GM18907 (cell line): ENCODE results near the gene HIVEP1.
"Not testable (repeated sequence)": the region's sequence is repeated elsewhere in the genome, so short reads cannot be mapped to it uniquely, and the experiment has no call there.

Experiments
- ATAC-seq: cut with Tn5 transposase; IDR thresholded peaks from one replicate; pipeline ENCODE4 v1.9.1; 2021; ENCODE audit warnings: mild to moderate bottlenecking, moderate library complexity; ENCODE audit not compliant: unreplicated experiment

Gene HIVEP1

DNA sequence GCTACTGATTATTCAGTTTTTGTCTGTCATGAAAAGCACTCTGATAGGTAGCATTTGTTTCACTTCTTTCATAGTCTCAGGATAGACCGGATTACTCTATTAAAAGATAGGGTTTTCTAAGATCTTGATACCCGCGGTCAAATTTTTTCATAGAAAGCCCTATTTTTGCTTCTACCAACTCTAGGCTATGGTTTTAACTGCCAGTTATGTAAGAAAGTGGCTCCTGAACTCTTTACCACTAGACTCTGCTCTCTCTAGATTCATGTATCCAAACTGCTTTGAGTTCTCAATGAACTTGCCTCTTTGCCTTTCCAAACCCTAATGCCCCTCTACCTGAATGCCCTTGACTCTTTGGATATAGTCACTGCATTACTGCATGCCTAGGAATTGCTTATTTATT, 70.3 kb downstream of the HIVEP1 start:
- ATAC-seq, result no peak

DNA sequence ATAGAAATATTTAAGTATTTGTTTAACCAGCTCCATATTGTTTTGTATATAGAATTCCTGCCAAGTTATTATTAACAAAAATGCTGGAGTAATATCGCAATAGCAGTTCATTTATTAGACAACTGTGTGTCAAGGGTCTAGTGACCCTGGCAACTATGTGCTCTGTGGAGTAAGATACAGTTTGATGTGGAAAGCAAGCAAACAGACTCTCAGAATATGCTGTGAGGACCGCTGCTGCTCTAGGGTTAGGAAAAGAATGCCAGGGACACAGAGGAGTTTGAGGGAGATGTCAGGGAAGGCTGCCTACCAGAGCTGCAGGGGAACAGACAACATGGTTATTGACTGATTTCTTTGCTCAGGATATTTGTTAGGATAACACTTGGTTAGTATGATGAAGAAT, 71.2 kb downstream of the HIVEP1 start:
- ATAC-seq, result no peak

DNA sequence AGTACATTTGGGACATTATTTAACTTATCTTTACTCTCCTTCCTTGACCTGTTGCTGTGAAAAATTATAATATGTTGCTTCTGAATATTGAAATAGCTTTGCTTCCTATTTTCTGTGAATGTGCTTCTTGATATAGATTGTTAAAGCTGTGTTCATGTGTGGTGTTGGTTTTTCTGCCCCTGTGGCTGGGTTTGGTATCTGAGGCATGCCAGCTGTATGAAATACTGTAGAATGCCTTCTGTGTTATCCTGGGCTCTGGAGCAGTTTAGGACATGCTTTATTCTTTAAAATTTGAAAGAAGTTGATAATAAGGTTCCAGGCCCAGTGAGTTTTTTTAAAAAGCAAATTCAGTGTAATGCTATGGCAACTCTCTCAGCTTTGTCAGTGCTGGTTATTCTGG, 71.7 kb downstream of the HIVEP1 start:
- ATAC-seq, result no peak

DNA sequence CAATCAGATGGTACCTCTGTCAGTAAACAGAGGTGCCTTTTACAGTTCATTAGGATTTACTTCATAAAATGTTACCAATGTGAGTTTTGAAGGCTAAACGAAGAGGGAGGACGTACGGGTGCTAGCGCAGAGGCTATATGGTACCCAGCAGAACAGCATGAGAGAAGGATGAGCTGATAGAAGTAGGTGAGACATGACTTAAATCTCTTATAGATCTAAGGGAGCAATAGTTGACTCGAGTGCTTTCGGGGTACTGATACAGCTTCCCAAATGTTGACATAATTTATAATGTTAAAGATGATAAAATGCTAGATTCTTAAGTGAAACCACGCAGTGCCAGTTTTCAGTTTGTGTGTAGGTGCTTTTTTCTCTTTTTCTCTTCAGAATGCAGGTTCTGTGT, 72.6 kb downstream of the HIVEP1 start:
- ATAC-seq, result no peak

DNA sequence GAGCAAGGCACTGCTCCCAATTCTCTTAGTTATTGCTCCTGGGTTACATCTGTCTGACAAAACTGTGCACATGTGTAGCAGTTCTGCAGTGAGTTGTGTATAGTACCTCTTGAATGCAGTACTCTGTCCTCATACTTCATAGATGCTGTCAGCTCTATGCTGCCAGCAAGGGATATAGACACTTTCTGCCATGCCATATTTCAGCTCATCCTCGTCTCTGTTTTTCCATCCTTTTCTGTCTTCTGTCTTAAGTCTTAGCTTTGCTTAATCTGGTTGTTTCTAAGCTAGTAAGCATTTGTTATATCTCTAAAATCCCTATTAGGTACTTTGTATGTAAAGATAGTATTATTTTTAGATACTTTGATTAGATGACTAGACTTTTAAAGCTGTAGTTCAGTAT, 76.4 kb downstream of the HIVEP1 start:
- ATAC-seq, result no peak

DNA sequence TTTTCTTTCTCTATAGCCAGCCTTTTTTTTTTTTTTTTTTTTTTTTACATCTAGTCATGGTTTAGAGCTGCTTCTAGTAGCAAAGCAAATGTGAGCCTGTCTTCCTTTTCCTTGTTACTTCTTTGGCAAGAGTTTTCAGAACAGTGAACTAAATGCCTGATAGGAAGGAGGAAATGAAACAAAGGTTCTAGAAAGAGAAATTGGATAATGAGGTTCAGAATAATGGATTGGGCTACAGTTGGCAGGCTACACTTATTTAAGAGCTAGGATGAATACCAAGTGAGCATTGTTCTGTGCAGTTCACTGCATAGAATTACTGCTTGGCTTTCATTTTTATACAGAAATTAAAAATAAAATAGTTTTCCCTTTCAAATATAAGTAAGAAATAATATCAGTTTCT, 78.6 kb downstream of the HIVEP1 start:
- ATAC-seq, result no peak

DNA sequence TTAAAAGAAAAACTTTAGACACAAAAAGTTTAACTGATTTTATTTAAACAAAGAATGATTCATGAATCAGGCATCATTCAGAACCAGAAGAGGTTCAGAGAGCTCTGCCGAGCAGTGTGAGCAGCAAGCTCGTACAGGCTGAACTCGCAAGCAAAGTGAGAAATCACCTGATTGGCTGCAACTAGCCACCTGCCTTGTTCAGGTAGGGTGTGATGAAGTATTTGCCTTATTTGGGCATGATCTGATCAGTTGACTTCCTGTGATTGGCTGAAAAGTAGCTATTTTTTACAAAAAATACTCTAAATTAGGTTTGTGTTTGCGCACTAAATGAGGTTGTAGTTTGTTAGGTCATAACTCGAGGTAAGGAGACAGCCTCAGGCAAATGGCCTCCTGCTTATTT, 80.7 kb downstream of the HIVEP1 start:
- ATAC-seq, result no peak

DNA sequence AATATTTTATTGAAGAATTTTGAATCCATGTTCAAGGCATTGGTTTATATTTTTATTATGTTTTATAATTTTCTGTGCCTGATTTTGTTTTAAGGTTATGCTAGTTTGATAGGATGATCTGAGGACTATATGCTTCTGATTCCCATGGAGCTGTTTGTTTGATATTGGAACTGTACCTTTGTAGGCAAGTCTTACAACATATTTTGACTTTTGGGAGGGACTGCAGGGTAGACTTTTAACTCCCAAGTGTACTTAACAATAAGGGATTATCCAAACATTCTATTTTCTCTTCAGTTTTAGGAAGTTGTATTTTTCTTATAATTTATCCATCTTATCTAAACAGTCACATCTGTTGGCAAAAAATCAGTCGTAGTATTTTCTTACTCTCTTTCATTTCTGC, 82.6 kb downstream of the HIVEP1 start:
- no peak for ATAC-seq

DNA sequence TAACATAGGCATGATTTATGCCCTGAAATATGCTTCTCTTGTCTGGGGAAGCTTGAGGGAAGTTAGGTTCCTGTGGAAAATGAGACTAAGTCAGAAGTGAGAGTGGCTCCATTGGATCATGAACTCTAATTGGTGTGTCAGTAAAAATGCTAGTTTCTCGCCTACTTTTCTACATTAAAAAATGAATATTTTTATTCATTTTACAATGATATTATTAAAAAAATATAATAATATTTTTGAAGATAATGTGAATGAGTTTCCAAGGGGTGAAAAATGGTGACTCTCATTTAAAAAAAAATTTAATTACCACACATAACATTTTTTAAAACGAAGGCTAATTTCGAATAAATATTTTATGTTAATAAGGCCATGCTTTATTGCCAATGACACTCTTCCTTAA, 84.2 kb downstream of the HIVEP1 start:
- ATAC-seq, result no peak

DNA sequence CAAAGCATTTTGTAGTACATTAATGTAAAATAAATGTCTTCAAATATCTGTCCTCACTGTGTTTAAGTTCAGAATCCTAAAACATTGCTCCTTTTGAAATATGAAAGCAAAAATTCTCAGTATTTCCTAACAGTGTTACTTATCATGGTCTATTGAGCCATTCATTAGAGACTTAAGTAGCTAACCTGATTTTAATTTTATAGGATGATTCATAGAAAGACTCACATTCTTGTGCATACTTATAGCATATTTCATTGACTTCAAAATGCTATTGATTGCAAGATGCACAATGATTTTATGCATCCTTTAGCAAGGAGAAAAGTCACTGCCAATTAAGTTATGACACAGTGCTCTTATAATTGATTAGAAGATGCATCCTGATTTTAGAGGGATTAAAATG, 85.7 kb downstream of the HIVEP1 start:
- no peak for ATAC-seq

DNA sequence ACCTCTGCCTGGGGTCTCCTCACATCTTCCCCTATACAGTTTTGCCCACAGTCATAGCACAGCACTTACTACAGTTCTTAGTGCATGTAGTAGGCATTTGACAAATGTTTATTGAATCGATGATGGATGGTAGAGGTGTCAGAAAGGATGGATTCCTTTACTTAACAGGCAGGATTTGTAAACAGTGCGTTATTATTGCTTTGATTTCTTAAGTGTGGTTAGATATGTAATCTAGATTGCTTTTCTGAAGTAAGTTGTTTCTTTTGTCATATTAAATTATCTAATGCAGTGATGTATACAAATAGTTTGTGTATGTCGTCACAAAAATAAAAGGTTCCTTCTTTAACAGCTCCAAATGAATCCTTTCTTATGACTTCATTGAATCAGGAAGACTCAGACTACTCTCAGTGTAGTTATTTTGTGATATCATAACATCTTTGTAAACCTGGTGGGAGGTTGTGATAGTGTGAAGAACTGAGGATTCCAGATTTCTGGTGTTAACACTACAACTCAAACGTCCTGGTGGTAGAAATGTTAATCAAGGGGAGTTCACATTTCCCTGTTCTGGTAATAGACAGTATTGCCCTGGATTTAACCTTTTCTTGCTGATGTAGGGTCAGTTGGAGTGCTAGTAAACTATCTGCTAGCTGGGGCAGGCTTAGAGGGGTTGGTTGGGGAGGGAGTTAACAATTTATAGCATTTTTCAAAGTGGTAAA, 87.7 kb downstream of the HIVEP1 start:
- ATAC-seq, result no peak

DNA sequence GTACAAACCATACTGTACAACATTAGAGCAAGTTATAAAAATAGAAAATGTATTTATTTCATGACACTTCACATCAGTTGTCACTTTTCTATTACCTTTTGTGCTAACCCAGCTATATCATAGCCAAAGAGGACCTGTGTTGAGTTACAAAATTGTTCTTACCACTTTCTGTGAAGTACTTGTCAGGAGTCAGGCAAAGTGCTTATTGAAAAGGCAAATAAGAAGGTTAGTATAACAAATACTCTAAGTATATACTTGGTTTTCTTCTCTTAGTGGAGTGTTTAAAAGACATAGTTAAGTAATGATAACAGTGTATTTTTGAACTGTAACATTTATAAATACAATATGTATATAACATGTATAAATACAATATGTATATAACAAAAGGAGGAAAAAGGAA, 88.9 kb downstream of the HIVEP1 start:
- no peak for ATAC-seq

DNA sequence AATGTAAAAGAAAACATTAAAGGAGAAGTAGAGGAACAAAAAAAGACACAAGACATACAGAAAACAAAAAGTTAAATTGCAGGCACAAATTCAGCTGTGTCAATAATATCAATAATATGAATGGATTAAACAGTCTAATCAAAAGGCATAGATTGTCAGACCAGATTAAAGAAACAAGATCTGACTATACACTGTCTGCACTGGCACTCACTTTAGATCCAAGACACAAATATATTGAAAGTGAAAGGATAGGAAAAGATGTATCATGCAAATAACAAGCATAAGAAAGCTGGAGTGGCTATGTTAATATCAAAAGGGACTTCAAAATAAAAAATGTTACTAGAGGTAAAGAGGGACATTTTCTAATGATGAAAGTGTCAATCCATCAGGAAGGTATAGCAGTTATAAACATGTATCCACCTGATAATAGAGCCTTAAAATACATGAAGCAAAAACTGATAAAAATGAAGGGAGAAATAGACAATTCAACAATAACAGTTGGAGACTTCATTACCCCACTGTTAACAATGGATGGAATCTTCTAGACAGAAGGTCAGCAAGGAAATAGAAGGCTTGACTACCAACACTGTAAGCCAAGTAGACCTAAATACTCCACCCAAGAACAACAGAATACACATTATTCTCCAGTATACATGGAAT, 89.7 kb downstream of the HIVEP1 start:
- no peak for ATAC-seq

DNA sequence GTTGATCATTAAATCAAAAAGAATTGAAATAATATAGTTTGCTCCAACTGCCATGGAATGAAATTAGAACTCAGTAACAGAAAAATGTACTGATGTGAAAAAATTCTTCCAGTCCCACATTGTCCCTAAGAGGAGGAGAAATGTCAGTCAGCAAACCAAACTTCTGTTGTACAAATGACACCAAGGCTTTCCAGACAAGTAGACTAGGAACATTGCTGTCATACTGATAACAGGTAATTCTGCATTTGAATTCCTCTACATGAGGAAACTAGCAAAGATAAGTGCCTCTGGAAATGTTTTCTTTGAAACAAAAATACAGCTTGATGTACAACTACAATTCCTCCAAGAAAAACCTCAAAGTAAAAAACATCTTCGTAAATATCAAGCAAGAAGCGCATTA, 90.2 kb downstream of the HIVEP1 start:
- ATAC-seq, result no peak

DNA sequence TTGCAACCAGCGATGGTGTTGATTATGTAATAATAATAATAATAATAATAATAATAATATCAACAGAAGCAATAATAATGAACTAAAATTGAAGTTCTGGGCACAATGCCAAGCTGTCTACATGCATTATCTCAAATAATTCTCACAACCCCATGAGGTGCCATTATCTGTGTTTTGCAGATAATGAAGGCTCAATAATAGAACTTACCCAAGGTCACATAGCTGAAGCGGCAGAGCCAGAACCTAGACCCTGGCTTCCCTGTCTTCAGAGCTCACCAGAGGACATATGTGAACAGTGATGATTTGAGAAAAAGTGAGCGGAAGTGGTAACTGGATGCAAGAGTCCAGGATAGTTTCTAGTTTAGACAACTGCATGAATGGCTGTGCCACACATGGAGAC, 91.0 kb downstream of the HIVEP1 start:
- no peak for ATAC-seq

DNA sequence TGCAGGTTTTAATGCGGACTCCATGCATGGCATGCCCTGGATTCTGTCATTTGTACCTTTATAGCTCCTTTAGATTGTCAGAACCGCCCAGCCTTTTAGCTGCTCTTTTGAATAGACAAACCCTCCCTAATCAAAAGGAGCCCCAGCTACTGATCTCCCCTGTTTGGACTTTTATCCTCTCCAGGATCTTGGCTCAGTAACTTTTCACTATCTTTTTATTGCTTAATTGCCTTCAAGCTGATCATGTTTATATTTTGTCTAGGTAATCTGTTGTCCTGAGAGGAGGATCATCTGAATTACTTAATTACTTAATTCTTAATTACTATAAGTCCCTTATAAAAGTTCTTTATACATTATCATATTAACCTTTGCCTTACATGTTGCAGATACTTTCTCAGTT, 93.2 kb downstream of the HIVEP1 start:
- no peak for ATAC-seq

DNA sequence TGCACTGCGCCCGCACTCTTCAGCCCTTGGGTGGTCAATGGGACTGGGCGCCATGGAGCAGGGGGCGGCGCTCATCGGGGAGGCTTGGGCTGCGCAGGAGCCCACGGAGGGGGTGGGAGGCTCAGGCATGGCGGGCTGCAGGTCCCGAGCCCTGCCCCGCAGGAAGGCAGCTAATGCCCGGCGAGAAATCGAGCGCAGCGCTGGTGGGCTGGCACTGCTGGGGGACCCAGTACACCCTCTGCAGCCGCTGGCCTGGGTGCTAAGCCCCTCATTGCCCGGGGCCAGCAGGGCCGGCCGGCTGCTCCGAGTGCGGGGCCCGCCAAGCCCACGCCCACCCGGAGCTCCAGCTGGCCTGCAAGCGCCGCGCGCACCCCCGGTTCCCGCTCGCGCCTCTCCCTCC, 96.3 kb downstream of the HIVEP1 start:
- ATAC-seq, result not testable (repeated sequence)

DNA sequence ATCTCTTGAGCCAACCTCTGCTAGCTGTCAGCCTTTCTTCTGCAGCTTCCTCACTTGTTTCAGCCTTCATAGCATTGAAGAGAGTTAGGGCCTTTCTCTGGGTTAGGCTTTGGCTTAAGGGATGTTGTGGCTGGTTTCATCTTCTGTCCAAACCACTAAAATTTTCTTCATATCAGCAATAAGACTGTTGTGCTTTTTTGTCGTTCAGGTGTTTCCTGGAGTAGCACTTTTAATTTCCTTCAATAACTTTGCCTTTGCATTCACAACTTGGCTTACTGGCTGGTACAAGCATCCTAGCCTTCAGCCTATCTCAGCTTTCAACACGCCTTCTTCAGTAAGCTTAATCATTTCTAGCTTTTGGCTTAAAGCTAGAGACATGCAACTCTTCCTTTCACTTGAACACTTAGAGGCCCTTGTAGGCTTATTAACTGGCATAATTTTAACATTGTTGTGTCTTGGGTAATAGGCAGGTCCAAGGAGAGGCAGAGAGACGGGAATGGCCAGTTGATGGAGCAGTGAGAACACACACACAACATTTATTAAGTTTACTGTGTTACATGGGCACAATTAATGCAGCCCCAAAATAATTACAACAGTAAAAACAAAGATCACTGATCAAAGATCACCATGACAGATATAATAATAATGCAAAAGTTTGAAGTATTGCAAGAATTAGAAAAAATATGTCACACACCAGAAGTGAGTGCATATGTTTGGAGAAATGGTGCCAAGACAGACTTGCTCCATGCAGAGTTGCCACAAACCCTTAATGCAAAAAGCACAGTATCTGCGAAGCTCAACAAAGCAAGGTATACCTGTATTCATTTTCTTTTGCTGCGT, 98.6 kb downstream of the HIVEP1 start:
- no peak for ATAC-seq

DNA sequence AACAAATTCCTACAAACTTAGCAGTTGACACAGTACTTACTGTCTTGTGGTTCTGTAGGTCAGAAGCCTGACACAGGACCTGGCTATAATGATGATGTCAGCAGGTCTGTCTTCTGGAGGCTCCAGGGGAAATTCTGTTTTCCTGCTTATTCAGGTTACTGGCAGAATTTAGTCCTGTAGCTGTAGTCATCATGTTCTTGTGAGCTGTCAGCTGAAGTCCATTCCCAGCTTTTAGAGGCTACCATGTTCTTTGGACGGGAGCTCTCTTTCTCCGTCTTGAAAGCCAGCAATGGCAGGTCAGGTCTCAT, 99.2 kb downstream of the HIVEP1 start:
- ATAC-seq, result no peak

DNA sequence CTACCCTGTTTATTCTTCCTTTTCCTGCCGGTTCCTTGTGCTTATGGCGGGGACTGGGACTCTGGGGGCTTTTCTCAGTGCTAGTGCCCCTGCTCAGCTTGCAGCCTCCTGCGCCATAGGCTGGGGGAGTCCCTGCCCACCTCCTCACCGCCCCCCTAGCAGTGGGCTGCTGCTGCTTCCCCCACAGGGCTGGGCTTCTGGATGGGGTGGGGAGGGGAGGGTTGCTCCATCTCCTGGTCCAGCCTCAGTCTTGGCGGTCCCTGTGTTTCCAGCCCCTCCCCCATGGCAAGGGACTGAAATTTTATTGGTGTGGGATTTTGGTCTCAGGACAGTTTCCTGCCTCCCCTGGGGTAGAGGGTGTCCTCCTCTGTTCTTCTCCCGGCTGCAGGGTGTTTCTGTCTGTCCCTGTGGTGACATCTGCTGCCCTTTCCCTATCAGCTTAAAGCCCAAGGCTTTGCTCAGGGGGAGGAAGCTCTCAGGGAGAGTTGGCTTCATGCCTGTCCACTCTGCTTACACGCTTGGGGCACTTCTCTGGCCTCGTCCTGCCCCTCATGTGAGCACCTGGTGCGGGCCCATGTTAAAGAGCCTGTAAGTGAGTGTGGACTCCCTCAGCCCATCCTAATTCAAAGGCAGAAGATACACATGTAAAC, 100.6 kb downstream of the HIVEP1 start:
- no peak for ATAC-seq

DNA sequence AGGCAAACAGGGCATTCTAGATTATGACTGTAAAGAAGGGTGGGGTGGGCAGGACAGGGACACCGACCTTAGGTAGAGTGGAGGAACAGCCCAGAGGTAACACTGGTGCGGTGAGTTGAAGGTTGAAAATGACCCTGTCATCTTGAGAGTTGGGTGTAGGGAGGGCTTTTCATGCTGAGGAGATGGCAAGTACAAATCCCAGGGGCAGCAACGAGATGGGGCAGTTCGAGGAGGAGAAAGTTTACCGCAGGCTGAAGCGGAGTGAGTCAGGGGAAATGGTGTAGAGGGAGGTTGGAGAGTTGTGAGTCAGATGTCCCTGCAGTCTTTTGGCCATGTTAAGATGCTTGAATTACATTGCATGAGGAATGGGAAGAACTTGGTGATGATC, 101.1 kb downstream of the HIVEP1 start:
- ATAC-seq, result no peak

DNA sequence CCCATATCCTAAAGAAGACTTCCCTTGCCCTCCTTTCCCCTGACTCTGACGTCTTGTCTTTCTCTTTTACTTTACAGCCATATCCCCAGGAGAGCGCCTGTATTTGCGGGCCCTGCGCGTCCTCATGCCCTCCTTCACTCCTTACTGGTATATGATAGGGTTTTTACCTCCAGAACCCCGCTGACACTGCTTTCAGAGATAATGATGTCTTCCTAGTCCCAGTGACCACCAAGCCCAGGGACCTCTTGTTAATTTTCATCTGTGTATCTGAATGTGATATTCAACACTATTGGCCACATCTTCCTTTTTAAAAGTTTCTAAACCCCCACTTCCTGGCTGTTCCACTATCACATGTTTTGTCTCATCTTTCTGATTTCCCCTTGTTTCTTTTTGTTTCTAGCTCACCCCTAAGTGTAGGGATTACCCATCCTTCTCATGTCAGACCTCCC, 102.0 kb downstream of the HIVEP1 start:
- ATAC-seq, result no peak
